IMR-90 (cell line): ENCODE results near the gene JMJD1C.

Experiments used
- RFX5 ChIP-seq: IDR thresholded peaks from 2 replicates; pipeline ENCODE4 v1.8.0; 2012; ENCODE audit warnings: low read depth, mild to moderate bottlenecking, low read length, moderate library complexity
- TF ChIP-seq, protein P1 (sequence below): conservative IDR thresholded peaks from 2 replicates; pipeline ENCODE4 v1.5.1; 2012; ENCODE audit warnings: mild to moderate bottlenecking, low read depth, low read length, improper control_type of control experiment

DNA sequence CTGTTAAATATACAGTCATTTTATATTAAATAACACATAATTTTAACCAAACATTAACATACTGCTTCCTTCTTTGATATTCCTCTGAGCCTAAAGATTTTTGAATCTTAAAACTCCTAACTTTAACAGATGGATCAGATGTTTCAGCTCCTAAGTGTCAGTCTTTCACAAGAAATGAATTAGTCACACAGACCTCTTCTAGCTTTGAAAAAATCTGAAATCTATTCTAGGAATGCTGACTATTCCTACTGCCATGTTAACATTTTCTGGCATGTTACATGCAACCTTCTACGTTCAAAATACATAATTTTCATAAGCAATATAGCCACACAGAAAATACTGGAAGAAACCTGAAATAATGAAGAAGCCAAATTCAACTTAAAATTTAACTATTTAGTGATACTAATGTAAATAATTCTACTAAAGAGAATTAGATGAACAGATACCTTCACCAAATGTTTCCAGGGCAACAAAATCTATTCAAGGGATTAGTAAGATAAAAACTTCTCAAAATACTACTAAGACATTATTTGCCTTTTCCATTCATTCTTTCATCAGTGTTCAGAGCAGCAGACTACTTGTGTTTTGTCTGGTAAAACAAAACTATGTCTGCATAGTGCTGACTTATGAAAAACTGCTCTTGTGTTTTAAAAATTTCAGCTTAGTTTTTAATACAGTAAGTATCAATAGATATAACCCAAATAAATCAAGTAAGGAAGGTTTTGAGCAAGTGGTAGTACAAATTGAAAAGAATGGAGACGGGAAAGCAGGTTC lies 9.2 kb downstream of the JMJD1C start:
- TF ChIP-seq, protein P1, sequence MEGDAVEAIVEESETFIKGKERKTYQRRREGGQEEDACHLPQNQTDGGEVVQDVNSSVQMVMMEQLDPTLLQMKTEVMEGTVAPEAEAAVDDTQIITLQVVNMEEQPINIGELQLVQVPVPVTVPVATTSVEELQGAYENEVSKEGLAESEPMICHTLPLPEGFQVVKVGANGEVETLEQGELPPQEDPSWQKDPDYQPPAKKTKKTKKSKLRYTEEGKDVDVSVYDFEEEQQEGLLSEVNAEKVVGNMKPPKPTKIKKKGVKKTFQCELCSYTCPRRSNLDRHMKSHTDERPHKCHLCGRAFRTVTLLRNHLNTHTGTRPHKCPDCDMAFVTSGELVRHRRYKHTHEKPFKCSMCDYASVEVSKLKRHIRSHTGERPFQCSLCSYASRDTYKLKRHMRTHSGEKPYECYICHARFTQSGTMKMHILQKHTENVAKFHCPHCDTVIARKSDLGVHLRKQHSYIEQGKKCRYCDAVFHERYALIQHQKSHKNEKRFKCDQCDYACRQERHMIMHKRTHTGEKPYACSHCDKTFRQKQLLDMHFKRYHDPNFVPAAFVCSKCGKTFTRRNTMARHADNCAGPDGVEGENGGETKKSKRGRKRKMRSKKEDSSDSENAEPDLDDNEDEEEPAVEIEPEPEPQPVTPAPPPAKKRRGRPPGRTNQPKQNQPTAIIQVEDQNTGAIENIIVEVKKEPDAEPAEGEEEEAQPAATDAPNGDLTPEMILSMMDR, result no peak
- no peak for TF ChIP-seq RFX5
